Neural progenitor cell (in vitro differentiated cells): ENCODE data around the gene SRPK3. TPM values are rescaled to one million over a fixed set of nuclear protein-coding genes. Genes with fewer than 3 reads are reported as not detected.

ENCODE experiments used
- DNase-seq: peaks from one replicate; pipeline ENCODE4 v3.0.0-alpha.2; 2016; ENCODE audit warnings: low spot score
- H2AFZ ChIP-seq: fragments of 200-600 bp; sonication (generic); replicated peaks from 2 replicates; pipeline ENCODE4 v1.6.1; 2016; ENCODE audit warnings: antibody characterized with exemption
- H3F3A ChIP-seq: fragments of 200-600 bp; sonication (generic); 2 replicates; pipeline ENCODE4 v1.6.1; 2016; ENCODE audit warnings: antibody characterized with exemption, low read depth
- H3K27ac ChIP-seq: fragments of 200-600 bp; sonication (generic); 2 replicates; pipeline ENCODE4 v1.5.1; 2016; ENCODE audit warnings: mild to moderate bottlenecking
- H3K27me3 ChIP-seq: fragments of 200-600 bp; sonication (generic); 2 replicates; pipeline ENCODE4 v1.6.1; 2016; ENCODE audit warnings: mild to moderate bottlenecking, moderate library complexity
- H3K36me3 ChIP-seq: fragments of 200-600 bp; sonication (generic); 2 replicates; pipeline ENCODE4 v1.5.1; 2016
- H3K4me1 ChIP-seq: fragments of 200-600 bp; sonication (generic); 2 replicates; pipeline ENCODE4 v1.6.1; 2016; ENCODE audit warnings: mixed run types
- H3K4me2 ChIP-seq: fragments of 200-600 bp; sonication (generic); 2 replicates; pipeline ENCODE4 v1.6.1; 2016
- H3K4me3 ChIP-seq: fragments of 200-600 bp; sonication (generic); 2 replicates; pipeline ENCODE4 v1.5.1; 2016
- H3K79me2 ChIP-seq: fragments of 200-600 bp; sonication (generic); 2 replicates; pipeline ENCODE4 v1.6.1; 2016; ENCODE audit warnings: low read depth
- H3K9ac ChIP-seq: fragments of 200-600 bp; sonication (generic); 2 replicates; pipeline ENCODE4 v1.6.1; 2016
- H3K9me3 ChIP-seq: fragments of 200-600 bp; sonication (generic); 2 replicates; pipeline ENCODE4 v1.5.1; 2016; ENCODE audit warnings: low read depth
- H4K20me1 ChIP-seq: fragments of 200-600 bp; sonication (generic); 2 replicates; pipeline ENCODE4 v1.6.1; 2016; ENCODE audit warnings: low read depth
- H3K27ac Mint-ChIP-seq: 3 replicates; pipeline ENCODE4 v1.8.0; 2021; ENCODE audit warnings: mixed read lengths
- H3K27me3 Mint-ChIP-seq: 2 replicates; pipeline ENCODE4 v1.8.0; 2022; ENCODE audit warnings: low read depth, mild to moderate bottlenecking, inconsistent platforms, moderate library complexity, mixed read lengths; ENCODE audit not compliant: insufficient read depth
- H3K36me3 Mint-ChIP-seq: 3 replicates; pipeline ENCODE4 v1.8.0; 2021; ENCODE audit warnings: mixed read lengths
- H3K4me1 Mint-ChIP-seq: 3 replicates; pipeline ENCODE4 v1.8.0; 2021; ENCODE audit warnings: mixed read lengths
- H3K4me3 Mint-ChIP-seq: 3 replicates; pipeline ENCODE4 v1.8.0; 2021; ENCODE audit warnings: mild to moderate bottlenecking, moderate library complexity, mixed read lengths
- H3K9me3 Mint-ChIP-seq: 3 replicates; pipeline ENCODE4 v1.8.0; 2020; ENCODE audit warnings: mixed read lengths
- CTCF ChIP-seq: fragments of 200-600 bp; sonication (generic); IDR thresholded peaks from 2 replicates; pipeline ENCODE4 v1.5.1; 2017; ENCODE audit warnings: antibody characterized with exemption, mild to moderate bottlenecking
- EZH2 ChIP-seq: fragments of 200-600 bp; sonication (generic); IDR thresholded peaks from 2 replicates; pipeline ENCODE4 v1.6.1; 2017; ENCODE audit warnings: antibody characterized with exemption, mild to moderate bottlenecking, moderate library complexity
- EZH2phosphoT487 ChIP-seq: fragments of 200-600 bp; sonication (generic); IDR thresholded peaks from 2 replicates; pipeline ENCODE4 v1.6.1; 2017; ENCODE audit warnings: antibody characterized with exemption
- total RNA-seq: library from RNA; depleted of rRNA; stranded (reverse); fragments of >200 nt; gene quantifications from 2 replicates; pipeline ENCODE4 v1.2.3, GENCODE V29; 2015; ENCODE audit warnings: low replicate concordance

Gene SRPK3
- total RNA-seq, 1 donor from 2014 or later = not detected

GRCh38 chrX:153824348-153824747 lies 43.5 kb downstream of the SRPK3 start:
- H3K27ac Mint-ChIP-seq = no peak overlapping the region
- Histone ChIP-seq H3K4me2 (no peak overlapping the region), H3K27me3 (peaks cover 31% of the 10 kb centered on the region), H3K4me3 (no peak overlapping the region), H2AFZ (no peak overlapping the region), H3K4me1 (peaks cover 5% of the 10 kb centered on the region), H3K9ac (no peak overlapping the region), H3K79me2 (no peaks in the 10 kb centered on the region), H3K27ac (no peak overlapping the region), H3K9me3 (no peaks in the 10 kb centered on the region), H3F3A (peaks cover 16% of the 10 kb centered on the region), H4K20me1 (peaks cover 8% of the 10 kb centered on the region), H3K36me3 (no peaks in the 10 kb centered on the region)
- H3K36me3 Mint-ChIP-seq = peaks cover 5% of the 10 kb centered on the region
- H3K4me1 Mint-ChIP-seq = peaks cover 28% of the 10 kb centered on the region
- DNase-seq = no peak
- peaks cover 7% of the 10 kb centered on the region for H3K9me3 Mint-ChIP-seq
- H3K4me3 Mint-ChIP-seq = no peak overlapping the region
- TF ChIP-seq EZH2phosphoT487 = no peak
- no peak for TF ChIP-seq CTCF
- H3K27me3 Mint-ChIP-seq = peaks cover 13% of the 10 kb centered on the region

GRCh38 chrX:153825042-153825441 lies 44.2 kb downstream of the SRPK3 start:
- Histone ChIP-seq H2AFZ (no peak overlapping the region), H3K4me2 (no peak overlapping the region), H3F3A (peaks cover 10% of the 10 kb centered on the region), H3K9me3 (no peaks in the 10 kb centered on the region), H3K27me3 (peaks cover 38% of the 10 kb centered on the region), H3K9ac (no peak overlapping the region), H3K27ac (no peak overlapping the region), H3K4me1 (no peaks in the 10 kb centered on the region), H3K79me2 (no peaks in the 10 kb centered on the region), H3K4me3 (no peak overlapping the region), H3K36me3 (no peaks in the 10 kb centered on the region), H4K20me1 (peaks cover 8% of the 10 kb centered on the region)
- peaks cover 13% of the 10 kb centered on the region for H3K27me3 Mint-ChIP-seq
- TF ChIP-seq EZH2 (no peak), EZH2phosphoT487 (no peak), CTCF (no peak)
- peaks cover 5% of the 10 kb centered on the region for H3K36me3 Mint-ChIP-seq
- H3K27ac Mint-ChIP-seq = no peak overlapping the region
- no peak overlapping the region for H3K4me3 Mint-ChIP-seq
- H3K4me1 Mint-ChIP-seq = peaks cover 22% of the 10 kb centered on the region
- peaks cover 7% of the 10 kb centered on the region for H3K9me3 Mint-ChIP-seq
- no peak for DNase-seq

GRCh38 chrX:153827016-153827415 lies 46.2 kb downstream of the SRPK3 start:
- H3K27me3 Mint-ChIP-seq = peaks cover 17% of the 10 kb centered on the region
- H3K4me3 ChIP-seq = no peak overlapping the region
- no peaks in the 10 kb centered on the region for H3K9me3 ChIP-seq
- H3K4me2 ChIP-seq = no peak overlapping the region
- TF ChIP-seq CTCF (no peak), EZH2 (no peak), EZH2phosphoT487 (no peak)
- peaks cover 16% of the 10 kb centered on the region for H3F3A ChIP-seq
- peaks cover 5% of the 10 kb centered on the region for H3K36me3 Mint-ChIP-seq
- no peaks in the 10 kb centered on the region for H3K4me1 ChIP-seq
- no peak overlapping the region for H3K9ac ChIP-seq
- peaks cover 8% of the 10 kb centered on the region for H4K20me1 ChIP-seq
- H3K27me3 ChIP-seq = peaks cover 53% of the 10 kb centered on the region
- H3K27ac ChIP-seq = no peak overlapping the region
- H3K9me3 Mint-ChIP-seq = peaks cover 15% of the 10 kb centered on the region
- no peaks in the 10 kb centered on the region for H3K79me2 ChIP-seq
- H3K4me3 Mint-ChIP-seq = no peak overlapping the region
- H2AFZ ChIP-seq = no peak overlapping the region
- no peaks in the 10 kb centered on the region for H3K36me3 ChIP-seq
- no peak overlapping the region for H3K27ac Mint-ChIP-seq
- DNase-seq = no peak
- peaks cover 11% of the 10 kb centered on the region for H3K4me1 Mint-ChIP-seq
